ENCODE results near the gene CAPZA1.
"Not testable (repeated sequence)": the region's sequence is repeated elsewhere in the genome, so short reads cannot be mapped to it uniquely, and the experiment has no call there.

CAPZA1 gene

DNA sequence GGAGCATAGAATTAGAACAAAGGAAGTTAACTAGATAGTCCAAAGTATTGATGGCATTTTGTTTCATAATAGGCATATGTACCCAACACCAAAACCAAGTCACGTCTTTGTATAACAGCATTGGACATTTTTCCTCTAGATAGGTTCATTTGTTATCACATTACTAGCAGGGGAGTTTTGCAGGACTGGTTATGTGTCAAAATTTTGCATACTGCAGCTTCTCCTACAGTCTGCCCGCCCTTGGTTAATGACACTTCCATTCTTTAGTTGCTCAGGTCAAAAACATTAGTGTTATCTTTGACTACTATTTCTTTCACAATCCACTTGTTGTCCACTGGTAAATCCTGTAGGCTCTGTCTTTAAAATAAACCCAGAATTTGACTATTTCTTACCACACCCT, 8.9 kb downstream of the CAPZA1 start:
- DNase-seq (ENCODE audit: low read depth), result no peak

DNA sequence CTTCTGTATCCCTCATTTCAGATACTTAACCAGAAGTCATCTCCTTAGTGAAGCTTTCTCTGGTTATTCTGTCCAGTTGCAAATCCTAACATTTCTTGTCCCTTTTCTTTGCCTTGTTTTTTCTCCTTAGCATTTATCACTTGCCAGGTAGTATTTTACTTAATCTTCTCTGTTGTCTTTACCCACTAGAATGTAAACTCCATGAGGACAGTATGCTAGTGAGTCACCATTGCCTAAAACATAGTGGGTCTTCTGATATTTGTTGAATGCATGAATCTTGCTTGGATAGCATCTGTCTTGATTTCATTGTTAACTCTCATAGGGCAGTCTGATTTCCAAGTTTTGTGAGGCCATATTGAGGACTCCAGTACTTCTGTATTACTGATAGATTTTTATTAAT, 9.6 kb downstream of the CAPZA1 start:
- no peak for DNase-seq (ENCODE audit: low read depth)

DNA sequence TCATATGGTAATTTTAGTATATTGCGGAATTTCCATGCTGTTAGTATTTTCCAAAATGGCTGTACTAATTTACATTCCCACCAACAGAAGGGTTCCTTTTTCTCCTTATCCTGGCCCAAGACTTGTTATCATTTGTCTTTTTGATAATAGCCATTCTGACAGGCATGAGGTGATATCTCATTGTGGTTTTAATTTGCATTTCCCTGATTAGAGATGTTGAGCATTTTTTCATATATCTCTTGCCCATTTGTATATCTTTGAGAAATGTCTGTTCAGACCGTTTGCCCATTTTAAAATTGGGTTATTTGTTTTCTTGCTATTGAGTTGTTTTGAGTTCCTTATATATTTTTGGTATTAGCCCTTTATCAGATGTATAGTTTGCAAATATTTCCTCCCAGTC, 14.0 kb downstream of the CAPZA1 start:
- DNase-seq (ENCODE audit: low read depth), result no peak

DNA sequence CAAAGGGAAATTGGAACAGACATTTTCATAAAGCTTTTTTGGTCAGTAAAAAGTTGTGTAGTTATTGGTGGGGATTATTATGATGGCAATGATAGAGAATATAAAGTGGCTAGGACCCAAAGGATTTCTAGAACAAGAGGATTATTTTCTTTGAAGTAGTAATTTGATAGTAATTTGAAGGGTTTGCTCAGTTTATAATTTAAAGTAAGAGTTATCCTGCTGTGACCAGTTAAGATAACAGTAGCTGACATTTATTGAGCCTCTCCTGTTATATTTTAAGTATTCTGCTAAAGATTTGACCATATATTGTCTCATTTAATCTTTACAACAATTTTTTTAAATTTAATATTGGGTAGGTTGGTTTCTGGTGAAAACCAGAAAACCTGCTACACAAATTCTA, 14.7 kb downstream of the CAPZA1 start:
- no peak for DNase-seq (ENCODE audit: low read depth)

DNA sequence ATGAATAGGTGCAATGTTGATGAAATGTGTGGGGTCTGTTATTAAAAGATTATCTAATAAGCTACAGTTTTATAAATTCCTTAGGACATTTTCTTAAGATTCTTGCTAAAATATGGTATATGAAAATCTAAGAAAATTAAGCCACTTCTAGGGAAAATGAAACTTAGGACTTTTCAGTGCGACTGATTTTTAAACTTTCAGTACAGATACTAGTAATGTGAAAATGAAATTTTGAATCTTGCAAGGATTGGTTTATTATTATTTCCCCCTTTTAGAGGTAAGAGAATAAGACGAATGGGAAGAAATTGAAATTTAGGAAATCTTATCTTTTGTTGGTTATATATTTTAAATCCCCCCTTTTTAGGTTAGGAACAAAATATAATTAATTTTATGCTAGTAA, 16.4 kb downstream of the CAPZA1 start:
- no peak for DNase-seq (ENCODE audit: low read depth)

DNA sequence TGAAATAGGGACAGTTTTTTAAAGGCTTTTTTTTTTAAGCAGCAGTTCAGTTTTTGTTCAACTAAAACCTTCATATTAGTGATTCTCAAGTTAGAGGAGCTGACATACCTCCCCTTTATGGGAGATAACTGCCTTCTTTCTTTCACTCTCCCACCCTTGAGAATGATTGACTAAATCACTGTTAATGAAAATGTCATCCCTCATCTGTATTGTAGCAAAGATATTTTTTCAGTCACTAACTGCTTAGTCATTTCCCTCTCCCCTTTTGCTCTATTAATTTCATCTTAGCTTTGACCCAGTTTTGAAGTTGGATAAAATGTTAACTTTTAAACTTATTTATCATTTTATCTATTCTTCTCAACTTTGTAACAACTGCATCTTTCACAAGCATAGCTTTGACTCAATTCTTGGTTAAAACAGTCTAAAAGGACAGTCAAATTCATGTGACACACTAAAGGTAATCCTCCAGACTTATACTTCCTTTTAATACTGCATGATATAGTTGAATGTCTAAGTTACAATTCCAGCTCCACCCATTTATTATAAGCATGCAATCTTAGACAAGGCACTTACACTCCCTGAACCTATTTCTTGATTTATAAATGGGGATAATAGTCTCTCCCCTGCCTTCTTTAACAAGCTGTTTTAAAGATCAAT, 17.1 kb downstream of the CAPZA1 start:
- DNase-seq (ENCODE audit: low read depth), result no peak

- DNase-seq (ENCODE audit: low read depth), result no peak
These were observed 17.9 kb downstream of the CAPZA1 start for GRCh38 chr1:112637254-112638109.

DNA sequence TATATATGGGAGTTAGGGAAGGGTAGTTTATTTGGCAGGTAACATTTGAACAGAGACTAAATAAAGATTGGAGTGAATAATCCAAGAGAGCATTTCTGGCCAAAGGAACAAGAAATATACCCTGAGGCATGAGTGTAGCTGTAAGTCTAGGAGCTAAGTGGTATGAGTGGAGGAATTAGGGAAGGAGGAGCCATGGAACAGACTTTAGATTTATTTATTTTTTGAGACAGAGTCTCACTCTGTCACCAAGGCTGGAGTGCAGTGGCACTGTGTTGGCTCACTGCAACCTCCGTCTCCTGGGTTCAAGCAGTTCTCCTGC, 18.4 kb downstream of the CAPZA1 start:
- DNase-seq (ENCODE audit: low read depth), result no peak

- not testable (repeated sequence) for DNase-seq (ENCODE audit: low read depth)
These were observed 20.8 kb downstream of the CAPZA1 start for GRCh38 chr1:112640437-112640836.

GRCh38 chr1:112643080-112643479, 23.4 kb downstream of the CAPZA1 start:
- no peak for DNase-seq (ENCODE audit: low read depth)

GRCh38 chr1:112646225-112646624, 26.6 kb downstream of the CAPZA1 start:
- DNase-seq (ENCODE audit: low read depth), result no peak

DNA sequence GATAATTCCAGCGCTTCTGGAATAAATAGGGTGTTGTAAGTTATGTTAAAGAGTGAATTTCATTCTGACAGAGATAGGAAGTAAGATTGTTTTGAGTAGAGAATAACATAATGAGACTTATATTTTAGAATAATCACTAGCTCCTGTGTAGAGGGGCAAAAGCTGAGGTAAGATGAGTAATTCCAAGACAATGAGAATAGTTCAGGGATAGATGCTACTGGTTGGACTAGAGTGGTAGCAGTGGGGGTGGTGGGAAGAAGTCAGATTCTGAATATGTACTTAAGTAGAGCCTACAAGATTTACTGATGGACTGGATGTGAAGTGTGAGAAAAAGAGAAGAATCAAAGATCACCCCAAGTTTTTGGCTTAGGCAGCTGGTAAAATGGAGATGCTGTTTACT, 31.6 kb downstream of the CAPZA1 start:
- DNase-seq (ENCODE audit: low read depth), result no peak

GRCh38 chr1:112665857-112666256, 46.2 kb downstream of the CAPZA1 start:
- no peak for DNase-seq (ENCODE audit: low read depth)

GRCh38 chr1:112666946-112667345, 47.3 kb downstream of the CAPZA1 start:
- DNase-seq (ENCODE audit: low read depth), result no peak

GRCh38 chr1:112672009-112672408, 52.4 kb downstream of the CAPZA1 start:
- DNase-seq (ENCODE audit: low read depth), result no peak

DNA sequence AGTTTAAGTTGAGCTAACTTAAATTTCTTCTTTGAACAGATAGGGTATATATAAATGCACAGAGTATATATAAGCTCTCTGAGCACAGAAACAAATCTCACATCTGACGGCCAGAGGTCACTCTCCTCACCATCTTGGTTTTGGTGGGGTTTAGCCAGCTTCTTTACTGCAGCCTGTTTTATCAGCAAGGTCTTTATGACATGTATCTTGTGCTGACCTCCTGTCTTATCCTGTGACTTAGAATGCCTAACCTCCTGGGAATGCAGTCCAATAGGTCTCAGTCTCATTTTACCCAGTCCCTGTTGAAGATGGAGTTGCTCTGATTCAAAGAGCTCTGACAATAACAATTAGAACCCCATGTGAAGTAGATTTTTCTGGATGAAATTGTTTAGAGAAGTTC, 53.2 kb downstream of the CAPZA1 start:
- DNase-seq (ENCODE audit: low read depth), result no peak

GRCh38 chr1:112673592-112674439, 54.2 kb downstream of the CAPZA1 start:
- DNase-seq (ENCODE audit: low read depth), result no peak

- DNase-seq (ENCODE audit: low read depth), result peak; percentile 56
These were observed 54.9 kb downstream of the CAPZA1 start, which contains the start of gene MOV10 for GRCh38 chr1:112674440-112674985. Gene MOV10, plus strand, starts transcription at chr1:112674659. Its CDS starts 254 bp downstream, at chr1:112674913.

DNA sequence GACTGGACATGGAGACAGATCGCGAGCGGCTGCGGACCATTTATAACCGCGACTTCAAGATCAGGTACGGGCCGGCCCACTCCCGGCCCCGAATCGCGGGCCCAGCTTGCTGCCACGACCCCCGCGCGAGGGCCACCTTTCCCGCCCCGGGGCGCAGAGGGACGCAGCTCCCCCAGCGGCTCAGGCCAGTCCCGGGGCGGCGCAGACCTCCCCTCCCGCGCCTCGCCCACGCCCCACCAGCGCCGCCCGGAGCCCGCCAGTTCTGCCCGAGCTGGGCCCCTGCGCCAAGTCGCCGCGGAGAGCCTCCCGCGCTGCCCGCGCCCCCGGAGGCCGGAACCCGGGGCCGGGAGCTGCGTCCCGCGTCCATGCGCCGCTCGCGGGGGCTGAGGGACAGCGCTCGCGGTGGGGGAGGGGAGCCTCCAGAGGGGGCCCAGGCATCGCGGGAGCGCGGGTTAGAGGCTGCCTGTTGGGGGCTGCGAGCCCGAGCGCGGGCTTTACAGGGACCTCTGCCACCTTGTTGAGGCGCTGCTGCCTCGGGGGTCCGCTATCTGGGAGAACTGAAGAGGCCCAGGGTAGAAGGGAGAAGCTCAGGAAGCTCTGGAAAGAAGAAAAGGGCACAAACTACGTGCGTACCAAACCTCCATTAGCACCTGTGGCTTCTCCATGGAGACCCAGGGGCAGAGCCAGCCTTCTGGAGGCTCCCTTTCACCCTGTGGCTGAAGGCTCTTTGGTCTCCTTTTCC, 55.5 kb downstream of the CAPZA1 start:
- DNase-seq (ENCODE audit: low read depth), result no peak

DNA sequence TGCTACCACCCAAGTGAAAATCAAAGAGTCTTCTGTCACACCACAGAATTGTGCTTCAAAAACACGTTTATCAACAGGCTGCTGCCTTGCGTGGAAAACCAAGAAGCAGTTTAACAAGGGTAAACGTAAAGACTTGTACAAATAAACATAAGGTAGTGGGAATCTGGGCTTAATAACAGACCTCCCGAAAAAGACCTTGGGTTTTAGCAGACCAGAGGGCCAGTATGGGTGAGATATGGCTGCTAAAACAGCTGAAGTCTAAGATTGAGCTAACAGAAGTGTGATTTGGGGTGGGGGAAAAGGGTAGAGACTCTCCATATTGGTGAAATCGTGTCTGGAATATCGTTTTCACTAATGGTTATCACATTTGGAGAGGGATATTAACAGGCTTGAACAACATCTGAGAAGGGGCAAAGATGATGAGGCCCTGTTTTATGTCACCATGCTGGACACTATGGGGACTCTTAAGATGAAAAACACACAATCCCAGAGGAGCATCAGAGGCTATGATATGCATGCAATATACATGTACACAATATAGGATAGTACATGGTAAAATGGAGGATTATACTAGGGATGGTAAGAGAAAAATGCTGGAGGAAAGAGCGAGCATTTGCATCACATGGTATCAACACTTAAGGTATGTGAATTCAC, 56.2 kb downstream of the CAPZA1 start:
- no peak for DNase-seq (ENCODE audit: low read depth)

- DNase-seq (ENCODE audit: low read depth), result no peak
These were observed 56.9 kb downstream of the CAPZA1 start for GRCh38 chr1:112676543-112676942.
